ENCODE measurements around the gene RGL3. TPM values are rescaled to one million over a fixed set of nuclear protein-coding genes. Genes with fewer than 3 reads are reported as not detected.

Gene RGL3
- total and polyA plus RNA-seq, 9 of the 15 experiments (the other 6 are each of a cell fraction or from before 2014, with no cell fraction given), result 0.12 to 0.61 (median 0.32) TPM; not detected in 4

- 0 out of 2 replicates have a peak, but pooled peaks have one; percentile 43 for TF ChIP-seq USF1 (CRISPR knock-in tag; IDR thresholded peaks at IDR 0.05)
Measured at GRCh38 chr19:11458236-11458900, 39.3 kb upstream of the RGL3 start (continued).

GRCh38 chr19:11457831-11458230 is 38.7 kb upstream of the RGL3 start:
- Histone ChIP-seq H3K4me2 (ENCODE audit: insufficient read depth, low read length) (no peak overlapping the region), H3K9me3 (replicated peaks; ENCODE audit: control insufficient read depth, insufficient read depth, low read depth, low read length) (no peaks in the 10 kb centered on the region), H3K4me3 (no peak overlapping the region), H3K27me3 (ENCODE audit: control insufficient read depth in 2 of 2, insufficient read depth in 2 of 2, low read length in 2 of 2) (peaks cover 0 to 9% of the 10 kb centered on the region in 2 experiments; a peak in 3 of 5 replicates), H2AFZ (ENCODE audit: low read depth, low read length) (no peak overlapping the region), H3K4me1 (replicated peaks in 1 of 2; ENCODE audit: control insufficient read depth in 2 of 2, insufficient read depth in 2 of 2, low read length in 2 of 2) (peaks cover 0 to 33% of the 10 kb centered on the region in 2 experiments; a peak in 3 of 5 replicates), H4K20me1 (replicated peaks; ENCODE audit: control insufficient read depth, insufficient read depth, low read length) (0 out of 2 replicates have a peak, but pooled peaks cover 4% of the 10 kb centered on the region), H3K36me3 (ENCODE audit: control insufficient read depth, insufficient read depth, low read length) (no peaks in the 10 kb centered on the region), H3K27ac (ENCODE audit: extremely low read depth, low read depth, low read length) (no peak overlapping the region), H3K79me2 (ENCODE audit: control insufficient read depth, insufficient read depth, low read length) (no peaks in the 10 kb centered on the region), H3K9me1 (ENCODE audit: control insufficient read depth, insufficient read depth, low read length) (no peaks in the 10 kb centered on the region), H3K9ac (ENCODE audit: insufficient read depth in 1 of 2, low read depth in 2 of 2, low read length in 2 of 2) (0 out of 4 replicates have a peak overlapping the region, but pooled peaks of 1 of the 2 experiments have one; percentile 28)
- ATAC-seq (no peak), DNase-seq (ENCODE audit: extremely low read depth in 1 of 4, low spot score in 3 of 4) (peak in 1 of 4 experiments; percentile 6), FAIRE-seq (no peak)
- WGBS (ENCODE audit: insufficient coverage, low coverage, missing lambda C conversion rate), result 32% methylated on average over 13 of the region's 20 CpGs
- in situ Hi-C loops (cut with MboI), result no loop called here
- intact Hi-C loops (cut with micrococcal nuclease), result no loop called here
- TF ChIP-seq LEF1 (IDR thresholded peaks at IDR 0.05) (no peak), ZNF146 (CRISPR knock-in tag; IDR thresholded peaks at IDR 0.05; ENCODE audit: unreplicated experiment) (no peak), EGR1 (conservative IDR thresholded peaks at IDR 0.05) (no peak), MTA3 (IDR thresholded peaks at IDR 0.05; ENCODE audit: borderline replicate concordance) (no peak), KDM2B (CRISPR knock-in tag; IDR thresholded peaks at IDR 0.05) (no peak), ZEB2 (IDR thresholded peaks at IDR 0.05) (no peak), PRMT5 (CRISPR knock-in tag; IDR thresholded peaks at IDR 0.05) (no peak), PHF20 (IDR thresholded peaks at IDR 0.05; ENCODE audit: partially characterized antibody) (no peak), TCF3 (CRISPR knock-in tag; IDR thresholded peaks at IDR 0.05) (no peak)
- TF ChIP-seq, protein P1, sequence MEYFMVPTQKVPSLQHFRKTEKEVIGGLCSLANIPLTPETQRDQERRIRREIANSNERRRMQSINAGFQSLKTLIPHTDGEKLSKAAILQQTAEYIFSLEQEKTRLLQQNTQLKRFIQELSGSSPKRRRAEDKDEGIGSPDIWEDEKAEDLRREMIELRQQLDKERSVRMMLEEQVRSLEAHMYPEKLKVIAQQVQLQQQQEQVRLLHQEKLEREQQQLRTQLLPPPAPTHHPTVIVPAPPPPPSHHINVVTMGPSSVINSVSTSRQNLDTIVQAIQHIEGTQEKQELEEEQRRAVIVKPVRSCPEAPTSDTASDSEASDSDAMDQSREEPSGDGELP (CRISPR knock-in tag; IDR thresholded peaks at IDR 0.05; ENCODE audit: borderline replicate concordance), result no peak
- POLR2A ChIA-PET, result interaction anchor here (0.6 to 1.1 kb wide), 2 partner anchors 14 to 195 kb away, joined by 3 to 4 read pairs; no protein-coding TSS in a partner anchor
- no TSS peak for BruUV-seq (replicated peaks)
- CTCF ChIA-PET (ENCODE audit: low intra/inter-chr PET ratio), result no interaction called here
